Endothelial cell of umbilical vein (primary cell): ENCODE results near the gene TRMT10B. TPM values are rescaled to one million over a fixed set of nuclear protein-coding genes. Genes with fewer than 3 reads are reported as not detected.

Experiments used
- BruUV-seq: library from RNA; stranded (reverse); fragments of 400-500 nt; replicated peaks from 2 replicates; lab custom pipeline; 2021; lab: Mats Ljungman, UMichigan
- CTCF ChIA-PET: fragments of 300-600, 350-600 bp; sonication (Branson Sonifier 250); formaldehyde crosslinking; loops from one replicate; lab custom pipeline; 2021; ENCODE audit warnings: antibody characterized with exemption, inconsistent platforms; lab: Charles Lee
- POLR2A ChIA-PET: fragments of 300-600, 350-600 bp; sonication (Branson Sonifier 250); formaldehyde crosslinking; loops from one replicate; lab custom pipeline; 2021; ENCODE audit warnings: antibody characterized with exemption, inconsistent platforms; lab: Charles Lee
- DNase-seq: peaks from one replicate; pipeline ENCODE4 v3.0.0-alpha.2; 2011; ENCODE audit warnings: low read depth, low spot score
- FAIRE-seq: peaks from 2 replicates; lab custom pipeline; 2011; peaks lifted over from hg19 to GRCh38; lab: Jason Lieb, UNC
- H2AFZ ChIP-seq: 2 replicates; pipeline ENCODE4 v1.6.0; 2012; ENCODE audit warnings: low read depth, low read length, control low read depth, inconsistent platforms
- H3K27ac ChIP-seq: 2 replicates; pipeline ENCODE4 v1.5.1; 2011; ENCODE audit warnings: low read depth, mild to moderate bottlenecking, control low read depth, low read length, moderate library complexity; ENCODE audit not compliant: insufficient read depth
- H3K27me3 ChIP-seq, 2 experiments: 2 replicates each; pipeline versions ENCODE4 v1.6.0 to v1.6.1; 2011; ENCODE audit warnings: low read length in 2 of 2, mixed read lengths in 1 of 2; ENCODE audit not compliant: control insufficient read depth in 2 of 2, insufficient read depth in 2 of 2
- H3K36me3 ChIP-seq, 2 experiments: 2 replicates in 1 of 2; 3 replicates in 1 of 2; pipeline ENCODE4 v1.5.1; 2011; ENCODE audit warnings: low read length in 2 of 2, mild to moderate bottlenecking in 1 of 2, moderate library complexity in 1 of 2; ENCODE audit not compliant: control insufficient read depth in 2 of 2, insufficient read depth in 2 of 2; ENCODE audit errors: extremely low read depth in 1 of 2
- H3K4me1 ChIP-seq: 3 replicates; pipeline ENCODE4 v1.5.1; 2011; ENCODE audit warnings: mild to moderate bottlenecking, low read length; ENCODE audit not compliant: control insufficient read depth, insufficient read depth; ENCODE audit errors: extremely low read depth
- H3K4me2 ChIP-seq: 2 replicates; pipeline ENCODE4 v1.6.1; 2011; ENCODE audit warnings: low read length, control low read depth, mixed read lengths; ENCODE audit not compliant: insufficient read depth
- H3K4me3 ChIP-seq, 3 experiments: fragments of 200-600 bp in 1 of 3; sonication (generic), shearing (Covaris generic) in 1 of 3; replicated peaks in 1 of 3; 2 replicates each; pipeline ENCODE4 v1.5.1; 2011 to 2016; ENCODE audit warnings: control low read depth in 3 of 3, low read length in 3 of 3, mild to moderate bottlenecking in 2 of 3, inconsistent platforms in 1 of 3, low read depth in 1 of 3, moderate library complexity in 1 of 3; ENCODE audit not compliant: insufficient read depth in 1 of 3
- H3K79me2 ChIP-seq: 2 replicates; pipeline ENCODE4 v1.6.0; 2012; ENCODE audit warnings: low read length, inconsistent platforms; ENCODE audit not compliant: control insufficient read depth, insufficient read depth
- H3K9ac ChIP-seq: replicated peaks from 2 replicates; pipeline ENCODE3; 2011; ENCODE audit warnings: low read length, control low read depth; ENCODE audit not compliant: insufficient read depth; ENCODE audit errors: extremely low read depth
- H3K9me1 ChIP-seq: replicated peaks from 3 replicates; pipeline ENCODE4 v1.6.0; 2011; ENCODE audit warnings: mild to moderate bottlenecking, low read length; ENCODE audit not compliant: control insufficient read depth, insufficient read depth; ENCODE audit errors: extremely low read depth
- H3K9me3 ChIP-seq: replicated peaks from 2 replicates; pipeline ENCODE4 v1.5.1; 2012; ENCODE audit warnings: low read length, inconsistent platforms; ENCODE audit not compliant: control insufficient read depth, insufficient read depth
- H4K20me1 ChIP-seq: replicated peaks from 2 replicates; pipeline ENCODE3; 2011; ENCODE audit warnings: mild to moderate bottlenecking, low read length; ENCODE audit not compliant: control insufficient read depth, insufficient read depth; ENCODE audit errors: extremely low read depth
- EZH2 ChIP-seq: IDR thresholded peaks from 2 replicates; pipeline ENCODE4 v1.6.1; 2012; ENCODE audit warnings: borderline replicate concordance, low read depth, mild to moderate bottlenecking, moderate library complexity, low read length, inconsistent platforms; ENCODE audit not compliant: severe bottlenecking
- FOS ChIP-seq: IDR thresholded peaks from 2 replicates; pipeline ENCODE4 v1.6.1; 2011; ENCODE audit warnings: mild to moderate bottlenecking, low read length, moderate library complexity, borderline replicate concordance; ENCODE audit not compliant: insufficient read depth
- GATA2 ChIP-seq: IDR thresholded peaks from 2 replicates; pipeline ENCODE4 v1.7.0; 2011; ENCODE audit warnings: low read depth, mild to moderate bottlenecking, moderate library complexity, mixed read lengths, low read length; ENCODE audit not compliant: insufficient read length, insufficient read depth
- JUN ChIP-seq: IDR thresholded peaks from 2 replicates; pipeline ENCODE4 v1.6.1; 2011; ENCODE audit warnings: borderline replicate concordance, low read depth; ENCODE audit not compliant: insufficient read length, insufficient read depth
- MYC ChIP-seq: IDR thresholded peaks from one replicate; pipeline ENCODE4 v1.6.1; 2011; ENCODE audit warnings: mild to moderate bottlenecking, low read depth, low read length
- POLR2A ChIP-seq: IDR thresholded peaks from 2 replicates; pipeline ENCODE4 v1.6.1; 2012; ENCODE audit warnings: low read depth, mild to moderate bottlenecking, control low read depth, low read length
- POLR2AphosphoS5 ChIP-seq: IDR thresholded peaks from 2 replicates; pipeline ENCODE4 v1.6.1; 2012; ENCODE audit warnings: low read depth, mild to moderate bottlenecking, control low read depth, low read length, moderate library complexity; ENCODE audit not compliant: insufficient read depth
- dilution Hi-C: fragments of 300-500 bp; cut with MboI; formaldehyde crosslinking; loops from one replicate; pipeline ENCODE4 v1.15.0; 2019; ENCODE audit warnings: low sequenced_read_pairs; ENCODE audit not compliant: extremely low pct_ligation_motif_present
- intact Hi-C: fragments of 100-400 bp; cut with micrococcal nuclease; formaldehyde crosslinking; loops from one replicate; pipeline ENCODE4 v1.10.0; 2022
- polyA plus RNA-seq, 4 experiments: library from polyadenylated mRNA; depleted of rRNA in 3 of 4; stranded (reverse) in 3 of 4; unstranded in 1 of 4; fragments of >200 nt; gene quantifications; 2 replicates each; pipeline versions ENCODE4 v1.2.1 to v1.2.3, GENCODE V29; 2011 to 2012; ENCODE audit warnings: missing spikeins in 1 of 4
- total RNA-seq: library from RNA; stranded (reverse); gene quantifications from 2 replicates; pipeline ENCODE4 v1.2.3, GENCODE V29; 2021
- TF ChIP-seq, protein P1 (sequence below): IDR thresholded peaks from 2 replicates; pipeline ENCODE4 v1.6.1; 2011; ENCODE audit not compliant: insufficient read depth, insufficient read length
- TF ChIP-seq, protein P2 (sequence below), 2 donors: IDR thresholded peaks; 1 replicate in 1 of 2; 2 replicates in 1 of 2; pipeline ENCODE4 v1.5.1; 2011; ENCODE audit warnings: low read length in 2 of 2, mild to moderate bottlenecking in 2 of 2, moderate library complexity in 2 of 2, control low read depth in 1 of 2, inconsistent platforms in 1 of 2, low read depth in 1 of 2; ENCODE audit not compliant: insufficient read depth in 1 of 2; ENCODE audit errors: extremely low read depth in 1 of 2

TRMT10B gene
- total and polyA plus RNA-seq, 2 donors (not counting 3 experiments of a cell fraction or from before 2014, with no cell fraction given): 3.0 to 7.0 TPM

DNA sequence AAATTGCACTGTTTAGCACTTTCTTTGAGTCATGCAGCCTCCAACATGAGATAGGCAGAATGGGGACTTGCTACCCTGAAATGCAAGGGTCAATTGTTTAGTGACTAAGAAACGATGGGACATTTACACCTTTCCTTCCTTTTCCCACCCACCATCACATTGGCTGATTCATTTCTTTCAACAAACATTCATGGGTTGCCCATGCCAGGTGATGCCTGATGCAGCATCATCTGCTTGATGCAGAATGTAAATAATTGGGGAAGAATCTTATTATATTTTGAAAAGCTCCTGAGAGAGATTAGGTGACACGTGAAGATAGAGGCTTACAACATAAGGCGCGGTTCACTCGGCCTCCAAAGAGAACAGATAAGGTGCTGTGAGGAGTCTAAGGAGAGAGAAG is 4.5 kb upstream of the TRMT10B start:
- no peak for DNase-seq
- no peaks in the 10 kb centered on the region for H3K36me3 ChIP-seq
- intact Hi-C loops: loop anchor here (5.0 kb wide), 1 partner anchor 153 kb away; the partner anchor contains the start of gene SLC25A51
- no peaks in the 10 kb centered on the region for H3K9me3 ChIP-seq
- H3K79me2 ChIP-seq: peaks cover 3% of the 10 kb centered on the region
- ChIA-PET POLR2A (no interaction called here), CTCF (interaction anchor here (1.2 to 3.8 kb wide), 6 partner anchors 9 to 652 kb away, joined by 3 to 21 read pairs (median 5); no protein-coding TSS in a partner anchor)
- no TSS peak for BruUV-seq
- no peak for TF ChIP-seq FOS
- TF ChIP-seq GATA2: no peak
- TF ChIP-seq, protein P1, sequence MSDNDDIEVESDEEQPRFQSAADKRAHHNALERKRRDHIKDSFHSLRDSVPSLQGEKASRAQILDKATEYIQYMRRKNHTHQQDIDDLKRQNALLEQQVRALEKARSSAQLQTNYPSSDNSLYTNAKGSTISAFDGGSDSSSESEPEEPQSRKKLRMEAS: no peak
- no peak for FAIRE-seq
- H3K9me1 ChIP-seq: no peaks in the 10 kb centered on the region
- no peak overlapping the region for H3K9ac ChIP-seq
- no peak overlapping the region for H3K27ac ChIP-seq
- H4K20me1 ChIP-seq: no peaks in the 10 kb centered on the region
- dilution Hi-C loops: no loop called here
- no peak overlapping the region for H3K4me2 ChIP-seq
- H3K4me1 ChIP-seq: peaks cover 6% of the 10 kb centered on the region
- no peak overlapping the region for H3K4me3 ChIP-seq
- peaks cover 0 to 6% of the 10 kb centered on the region in 2 experiments for H3K27me3 ChIP-seq
- no peak overlapping the region for H2AFZ ChIP-seq

DNA sequence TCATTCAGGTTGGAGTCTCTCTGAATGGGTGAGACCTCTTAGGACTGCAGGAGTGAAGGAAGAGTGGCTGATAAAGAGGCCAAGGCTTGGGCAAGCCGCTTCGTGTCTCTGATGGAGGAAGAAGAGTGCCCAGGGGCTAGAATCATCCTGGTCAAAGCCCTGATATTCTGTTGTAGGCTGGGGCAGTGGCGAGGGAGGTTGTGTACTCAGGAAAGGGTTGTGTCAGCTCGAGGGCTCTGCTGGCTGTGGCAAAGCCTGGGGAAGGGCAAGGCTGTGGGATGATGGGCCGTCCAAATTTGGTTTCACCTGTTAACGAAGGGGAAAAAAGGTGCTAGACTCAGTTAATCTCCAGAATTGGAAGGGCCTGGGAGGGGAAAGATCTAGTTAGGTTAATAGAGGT is 2.4 kb upstream of the TRMT10B start:
- no peak overlapping the region for H3K9ac ChIP-seq
- dilution Hi-C loops: no loop called here
- no peaks in the 10 kb centered on the region for H3K36me3 ChIP-seq
- H3K4me2 ChIP-seq: no peak overlapping the region
- no peaks in the 10 kb centered on the region for H3K9me3 ChIP-seq
- POLR2A ChIA-PET: no interaction called here
- no peaks in the 10 kb centered on the region for H4K20me1 ChIP-seq
- peaks cover 10% of the 10 kb centered on the region for H3K4me1 ChIP-seq
- CTCF ChIA-PET: interaction anchor here (3.8 kb wide), 1 partner anchor 513 kb away, joined by 21 read pairs; no protein-coding TSS in a partner anchor
- intact Hi-C loops: loop anchor here (5.0 kb wide), 1 partner anchor 169 kb away; no protein-coding TSS in a partner anchor
- peaks cover 7% of the 10 kb centered on the region for H3K79me2 ChIP-seq
- TF ChIP-seq FOS: no peak
- no peak for TF ChIP-seq EZH2
- TF ChIP-seq POLR2A: no peak
- TF ChIP-seq, protein P1: no peak
- TF ChIP-seq JUN: no peak
- TF ChIP-seq, protein P2, sequence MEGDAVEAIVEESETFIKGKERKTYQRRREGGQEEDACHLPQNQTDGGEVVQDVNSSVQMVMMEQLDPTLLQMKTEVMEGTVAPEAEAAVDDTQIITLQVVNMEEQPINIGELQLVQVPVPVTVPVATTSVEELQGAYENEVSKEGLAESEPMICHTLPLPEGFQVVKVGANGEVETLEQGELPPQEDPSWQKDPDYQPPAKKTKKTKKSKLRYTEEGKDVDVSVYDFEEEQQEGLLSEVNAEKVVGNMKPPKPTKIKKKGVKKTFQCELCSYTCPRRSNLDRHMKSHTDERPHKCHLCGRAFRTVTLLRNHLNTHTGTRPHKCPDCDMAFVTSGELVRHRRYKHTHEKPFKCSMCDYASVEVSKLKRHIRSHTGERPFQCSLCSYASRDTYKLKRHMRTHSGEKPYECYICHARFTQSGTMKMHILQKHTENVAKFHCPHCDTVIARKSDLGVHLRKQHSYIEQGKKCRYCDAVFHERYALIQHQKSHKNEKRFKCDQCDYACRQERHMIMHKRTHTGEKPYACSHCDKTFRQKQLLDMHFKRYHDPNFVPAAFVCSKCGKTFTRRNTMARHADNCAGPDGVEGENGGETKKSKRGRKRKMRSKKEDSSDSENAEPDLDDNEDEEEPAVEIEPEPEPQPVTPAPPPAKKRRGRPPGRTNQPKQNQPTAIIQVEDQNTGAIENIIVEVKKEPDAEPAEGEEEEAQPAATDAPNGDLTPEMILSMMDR (IDR thresholded peaks at IDR 0.05; ENCODE audit: extremely low read depth in 1 of 2, insufficient read depth in 1 of 2, low read depth in 1 of 2, low read length in 2 of 2): no peak
- TF ChIP-seq POLR2AphosphoS5: no peak
- TF ChIP-seq MYC: no peak
- no peak for TF ChIP-seq GATA2
- no peak overlapping the region for H3K4me3 ChIP-seq
- no peaks in the 10 kb centered on the region for H3K9me1 ChIP-seq
- H3K27ac ChIP-seq: no peak overlapping the region
- no peak for DNase-seq
- FAIRE-seq: no peak
- H3K27me3 ChIP-seq: peaks cover 0 to 6% of the 10 kb centered on the region in 2 experiments
- BruUV-seq: no TSS peak
- H2AFZ ChIP-seq: no peak overlapping the region
